ENCODE results near the gene C6.

DNA sequence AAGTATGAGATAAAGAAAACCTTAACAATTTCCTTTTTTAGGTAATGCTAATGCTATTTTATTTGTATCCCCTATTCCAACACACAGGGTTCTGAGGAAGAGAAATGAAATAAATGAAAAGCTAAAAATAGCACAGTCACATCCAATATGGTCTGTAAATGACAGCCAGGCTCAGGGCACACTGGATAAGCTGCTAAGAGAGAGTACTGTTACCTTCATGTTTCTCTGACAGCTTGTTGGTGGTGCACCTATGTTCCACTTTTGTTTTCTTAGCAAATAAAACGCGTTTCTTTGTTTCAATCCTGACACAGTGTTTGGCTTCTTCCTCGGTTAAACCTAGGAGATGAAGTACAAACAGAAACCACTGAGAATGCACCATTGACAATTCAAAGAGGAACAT lies 41.3 kb downstream of the C6 start:
- TF ChIP-seq POLR2AphosphoS5 (IDR thresholded peaks at IDR 0.05; ENCODE audit: low read depth, low read length) (no peak), TAF1 (IDR thresholded peaks at IDR 0.05; ENCODE audit: low read depth, low read length) (no peak)
